Cardiac muscle cell (in vitro differentiated cells and primary cell): ENCODE measurements around the gene DNAJB6. TPM values are rescaled to one million over a fixed set of nuclear protein-coding genes. Genes with fewer than 3 reads are reported as not detected.

ENCODE experiments used
- DNase-seq, 2 donors: peaks; one replicate each; pipeline versions ENCODE4 v3.0.0 to v3.0.0-alpha.2; 2010 to 2017; ENCODE audit warnings: low read depth in 1 of 2, low spot score in 1 of 2
- H3K27ac ChIP-seq: fragments of 200-600 bp; sonication (generic); 2 replicates; pipeline ENCODE4 v1.5.1; 2016
- H3K27me3 ChIP-seq: fragments of 200-600 bp; sonication (generic); 2 replicates; pipeline ENCODE4 v1.6.0; 2016; ENCODE audit warnings: control low read depth
- H3K36me3 ChIP-seq: fragments of 200-600 bp; sonication (generic); 2 replicates; pipeline ENCODE4 v1.5.1; 2016; ENCODE audit warnings: control low read depth
- H3K4me1 ChIP-seq: fragments of 200-600 bp; sonication (generic); 2 replicates; pipeline ENCODE4 v1.8.1; 2017; ENCODE audit warnings: low read depth, mild to moderate bottlenecking, mixed run types
- H3K4me3 ChIP-seq: fragments of 200-600 bp; sonication (generic); 2 replicates; pipeline ENCODE4 v1.5.1; 2016; ENCODE audit warnings: mild to moderate bottlenecking
- H3K9me3 ChIP-seq: fragments of 200-600 bp; sonication (generic); 2 replicates; pipeline ENCODE4 v1.5.1; 2017; ENCODE audit warnings: low read depth, mild to moderate bottlenecking, control low read depth
- CTCF ChIP-seq: IDR thresholded peaks from 2 replicates; pipeline ENCODE4 v1.5.1; 2012; ENCODE audit warnings: low read depth, mild to moderate bottlenecking, low read length
- polyA plus RNA-seq: library from polyadenylated mRNA; unstranded; fragments of >200 nt; fragmentation: Nextera tagmentation; extraction: Ambion mirVana; gene quantifications from 2 replicates; pipeline ENCODE4 v1.2.1, GENCODE V29; 2016
- total RNA-seq: library from RNA; depleted of rRNA; stranded (reverse); fragments of >200 nt; gene quantifications from 2 replicates; pipeline ENCODE4 v1.2.3, GENCODE V29; 2016

Gene DNAJB6
- total and polyA plus RNA-seq, 2 experiments from 2014 or later, result 110 to 137 TPM

- Histone ChIP-seq H3K27ac (no peak overlapping the region), H3K4me3 (no peak overlapping the region), H3K4me1 (no peaks in the 10 kb centered on the region), H3K36me3 (no peaks in the 10 kb centered on the region), H3K9me3 (no peaks in the 10 kb centered on the region), H3K27me3 (no peaks in the 10 kb centered on the region)
- TF ChIP-seq CTCF, result no peak
- DNase-seq, result no peak
These were observed 102.3 kb downstream of the DNAJB6 start for GRCh38 chr7:157439149-157439548.

- no peaks in the 10 kb centered on the region for H3K27me3 ChIP-seq
- no peak overlapping the region for H3K4me3 ChIP-seq
- H3K36me3 ChIP-seq, result no peaks in the 10 kb centered on the region
- H3K4me1 ChIP-seq, result no peaks in the 10 kb centered on the region
- no peak overlapping the region for H3K27ac ChIP-seq
- H3K9me3 ChIP-seq, result no peaks in the 10 kb centered on the region
- TF ChIP-seq CTCF, result no peak
- DNase-seq, result no peak
These were observed 103.0 kb downstream of the DNAJB6 start for GRCh38 chr7:157439761-157440160.

- H3K9me3 ChIP-seq, result no peaks in the 10 kb centered on the region
- no peaks in the 10 kb centered on the region for H3K27me3 ChIP-seq
- H3K27ac ChIP-seq, result no peak overlapping the region
- no peaks in the 10 kb centered on the region for H3K4me1 ChIP-seq
- no peak for DNase-seq
- no peak for TF ChIP-seq CTCF
- no peaks in the 10 kb centered on the region for H3K36me3 ChIP-seq
- no peak overlapping the region for H3K4me3 ChIP-seq
These were observed 103.7 kb downstream of the DNAJB6 start for GRCh38 chr7:157440346-157441022.

- Histone ChIP-seq H3K4me3 (no peak overlapping the region), H3K9me3 (no peaks in the 10 kb centered on the region), H3K4me1 (no peaks in the 10 kb centered on the region), H3K36me3 (no peaks in the 10 kb centered on the region), H3K27me3 (no peaks in the 10 kb centered on the region), H3K27ac (no peak overlapping the region)
- no peak for DNase-seq
- no peak for TF ChIP-seq CTCF
These were observed 104.2 kb downstream of the DNAJB6 start for GRCh38 chr7:157441023-157441399.

- Histone ChIP-seq H3K9me3 (no peaks in the 10 kb centered on the region), H3K36me3 (no peaks in the 10 kb centered on the region), H3K27me3 (no peaks in the 10 kb centered on the region), H3K4me1 (no peaks in the 10 kb centered on the region), H3K4me3 (no peak overlapping the region), H3K27ac (no peak overlapping the region)
- no peak for TF ChIP-seq CTCF
- no peak for DNase-seq
These were observed 105.7 kb downstream of the DNAJB6 start for GRCh38 chr7:157442456-157442855.
